GM12865 (cell line): ENCODE results near the gene ZBTB47.

ENCODE experiments used
- DNase-seq: peaks from one replicate; pipeline ENCODE4 v3.0.0; 2010; ENCODE audit warnings: low read depth
- H3K4me3 ChIP-seq: 2 replicates; pipeline ENCODE4 v1.5.1; 2011; ENCODE audit warnings: mild to moderate bottlenecking, low read depth, low read length, control low read depth
- TF ChIP-seq, protein P1 (sequence below): IDR thresholded peaks from 2 replicates; pipeline ENCODE4 v1.5.1; 2011; ENCODE audit warnings: low read length, control low read depth, low read depth, inconsistent platforms; ENCODE audit not compliant: insufficient read depth; ENCODE audit errors: missing control alignments

Gene ZBTB47

DNA sequence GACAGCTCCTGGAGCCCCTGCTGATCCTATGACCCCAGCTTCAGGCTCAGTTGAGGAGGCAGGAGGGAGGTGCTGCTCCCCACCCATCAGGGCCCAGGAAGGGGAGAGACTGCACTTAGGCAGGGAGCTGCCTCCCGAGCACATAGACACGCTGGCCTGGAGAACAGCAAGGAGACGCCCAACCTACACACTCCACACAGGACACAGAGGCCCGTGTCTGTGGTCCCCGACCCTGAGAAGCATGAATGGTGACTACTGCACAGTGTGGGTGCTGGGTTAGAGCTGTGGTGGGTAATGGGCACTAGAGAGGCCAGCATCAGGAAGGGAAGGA, 50.2 kb downstream of the ZBTB47 start:
- DNase-seq, result no peak
- TF ChIP-seq, protein P1, sequence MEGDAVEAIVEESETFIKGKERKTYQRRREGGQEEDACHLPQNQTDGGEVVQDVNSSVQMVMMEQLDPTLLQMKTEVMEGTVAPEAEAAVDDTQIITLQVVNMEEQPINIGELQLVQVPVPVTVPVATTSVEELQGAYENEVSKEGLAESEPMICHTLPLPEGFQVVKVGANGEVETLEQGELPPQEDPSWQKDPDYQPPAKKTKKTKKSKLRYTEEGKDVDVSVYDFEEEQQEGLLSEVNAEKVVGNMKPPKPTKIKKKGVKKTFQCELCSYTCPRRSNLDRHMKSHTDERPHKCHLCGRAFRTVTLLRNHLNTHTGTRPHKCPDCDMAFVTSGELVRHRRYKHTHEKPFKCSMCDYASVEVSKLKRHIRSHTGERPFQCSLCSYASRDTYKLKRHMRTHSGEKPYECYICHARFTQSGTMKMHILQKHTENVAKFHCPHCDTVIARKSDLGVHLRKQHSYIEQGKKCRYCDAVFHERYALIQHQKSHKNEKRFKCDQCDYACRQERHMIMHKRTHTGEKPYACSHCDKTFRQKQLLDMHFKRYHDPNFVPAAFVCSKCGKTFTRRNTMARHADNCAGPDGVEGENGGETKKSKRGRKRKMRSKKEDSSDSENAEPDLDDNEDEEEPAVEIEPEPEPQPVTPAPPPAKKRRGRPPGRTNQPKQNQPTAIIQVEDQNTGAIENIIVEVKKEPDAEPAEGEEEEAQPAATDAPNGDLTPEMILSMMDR, result no peak
- no peak overlapping the region for H3K4me3 ChIP-seq

DNA sequence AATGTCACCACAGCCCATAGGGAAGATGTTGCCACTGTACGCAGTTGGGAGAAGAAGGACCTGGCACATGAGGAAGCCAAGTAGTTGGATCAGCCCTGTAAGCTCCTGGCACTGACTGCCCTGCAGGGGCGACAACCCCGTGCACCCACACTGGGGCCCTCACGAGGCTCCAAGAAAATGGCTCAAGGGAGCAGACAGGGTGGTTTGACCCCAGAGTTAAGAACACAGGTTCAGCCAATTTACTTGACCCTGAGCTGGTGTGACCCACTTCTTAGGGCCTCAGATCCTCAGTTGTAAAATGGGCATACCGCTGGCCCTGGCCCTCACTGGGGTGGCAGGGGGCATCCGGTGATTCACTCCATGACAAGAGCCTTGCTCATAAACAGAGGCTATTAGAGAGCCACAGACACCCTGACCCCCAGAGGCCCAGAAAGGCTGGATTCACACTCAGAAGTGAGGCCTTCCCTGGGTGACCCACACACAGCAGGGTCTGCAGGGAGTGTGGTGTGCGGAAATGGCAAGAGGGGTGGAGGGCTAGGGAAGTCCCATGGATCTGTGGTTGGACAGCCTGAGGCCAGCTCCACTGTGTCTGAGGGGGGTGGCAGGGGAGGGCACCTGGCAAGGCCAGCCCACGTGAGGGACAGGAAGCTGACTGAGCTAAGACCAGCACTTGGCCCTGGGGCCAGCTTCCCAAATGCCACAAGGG, 50.8 kb downstream of the ZBTB47 start:
- no peak for DNase-seq
- TF ChIP-seq, protein P1, result no peak
- no peak overlapping the region for H3K4me3 ChIP-seq

DNA sequence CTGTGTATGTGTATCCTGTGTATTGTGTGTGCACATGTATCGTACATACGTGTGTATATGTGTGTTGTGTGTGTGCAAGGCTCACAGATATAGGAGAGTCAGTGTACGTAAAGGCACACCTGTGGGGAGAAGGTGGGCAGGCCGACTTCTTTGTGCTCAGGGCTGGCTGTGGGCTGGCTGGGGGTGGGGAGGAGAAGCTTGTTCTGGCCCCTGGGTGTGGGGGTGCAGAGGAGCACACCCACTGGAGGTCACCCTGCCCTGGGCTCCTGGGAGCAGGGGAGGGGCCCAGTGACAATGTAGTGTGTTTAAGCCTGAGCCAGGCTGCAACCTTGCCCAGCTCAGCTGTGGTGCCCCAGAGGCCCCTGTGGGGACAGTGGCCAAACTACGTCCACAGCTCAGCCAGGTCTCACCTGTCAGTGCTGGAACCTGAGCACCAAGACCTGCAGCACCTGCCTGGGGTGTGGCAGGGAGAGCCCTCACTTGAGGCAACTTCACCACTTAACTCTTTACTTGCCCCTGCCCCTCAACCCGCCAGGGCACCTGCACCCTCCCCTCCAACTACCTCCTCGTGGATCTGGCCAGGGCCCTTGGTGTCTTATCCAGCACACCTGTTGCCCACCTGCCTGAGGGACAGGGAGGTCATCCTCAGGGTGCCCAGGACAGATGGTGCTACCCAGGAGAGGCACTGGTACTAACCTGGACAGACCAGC, 51.7 kb downstream of the ZBTB47 start:
- H3K4me3 ChIP-seq, result no peak overlapping the region
- TF ChIP-seq, protein P1, result no peak
- DNase-seq, result no peak

DNA sequence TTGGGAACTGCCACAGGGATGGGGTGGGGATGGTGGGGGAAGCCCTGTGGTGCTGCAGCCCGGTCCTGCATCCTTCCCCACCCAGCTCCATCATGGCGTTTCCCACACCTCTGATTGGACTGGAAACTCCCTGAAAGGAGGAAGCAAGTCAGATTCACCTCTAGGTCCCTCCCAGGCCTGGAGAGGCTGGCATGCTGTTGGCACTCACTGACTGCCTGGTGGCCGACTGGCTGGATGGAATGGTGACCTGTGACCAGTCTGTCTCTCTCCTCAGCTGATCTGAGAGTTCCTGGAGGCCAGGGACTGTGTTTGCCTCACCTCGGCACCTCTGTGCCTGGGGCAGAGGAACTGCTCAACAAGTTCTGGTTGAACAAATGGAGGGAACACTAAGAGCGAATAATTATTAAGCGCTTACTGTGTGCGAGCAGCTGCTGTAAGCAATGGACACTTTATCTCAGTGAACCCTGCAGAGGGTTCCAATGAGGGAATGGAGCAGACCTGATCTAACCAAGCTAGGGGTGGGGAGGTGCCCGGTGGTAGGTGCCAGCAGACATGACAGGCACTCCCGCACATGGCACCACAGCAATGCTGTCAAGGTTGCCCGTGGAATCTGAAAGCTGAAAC, 52.6 kb downstream of the ZBTB47 start:
- H3K4me3 ChIP-seq, result no peak overlapping the region
- DNase-seq, result no peak
- TF ChIP-seq, protein P1, result no peak

DNA sequence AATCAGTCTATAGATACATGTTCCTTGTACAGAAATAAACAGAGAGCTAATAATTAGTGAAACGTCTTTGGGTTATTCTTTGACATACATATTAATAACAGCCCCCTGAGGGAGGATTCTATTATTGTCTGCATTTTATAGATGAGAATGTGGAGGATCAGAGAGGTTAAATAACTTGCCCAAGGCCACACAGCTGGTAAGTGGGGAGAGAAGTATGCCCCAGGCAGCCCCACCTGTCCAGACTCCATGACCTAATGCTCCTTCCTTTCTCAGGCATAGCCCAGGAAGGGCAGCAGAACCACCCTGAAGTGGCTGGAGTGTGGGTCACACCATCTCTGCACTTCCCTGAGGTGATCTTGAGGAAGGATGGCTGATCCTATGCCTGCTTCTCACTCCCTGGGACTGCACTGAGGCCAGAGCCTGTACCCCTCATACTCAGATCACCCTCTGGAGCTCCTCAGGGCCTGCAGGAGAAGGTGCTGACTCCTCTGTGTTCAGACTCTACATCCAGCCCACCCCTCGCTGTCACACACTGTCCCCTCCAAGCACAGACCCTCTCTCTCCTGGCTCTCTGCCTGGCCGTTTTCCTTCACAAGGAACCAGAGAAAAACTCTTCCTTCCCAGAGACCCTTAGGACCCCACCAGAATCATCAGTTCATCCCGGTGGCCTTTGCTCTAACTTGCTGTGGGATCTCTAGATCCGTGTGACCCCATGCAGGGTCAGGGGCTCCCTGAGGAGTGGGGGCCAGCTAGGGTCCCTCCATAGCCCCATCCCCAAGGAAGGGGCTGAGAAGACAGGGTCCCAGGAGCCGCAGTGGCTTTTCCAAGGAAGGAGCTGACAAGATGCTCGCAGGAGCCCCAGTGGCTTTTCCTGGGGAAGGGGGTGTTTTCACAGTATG, 53.5 kb downstream of the ZBTB47 start:
- TF ChIP-seq, protein P1, result no peak
- no peak overlapping the region for H3K4me3 ChIP-seq
- no peak for DNase-seq

DNA sequence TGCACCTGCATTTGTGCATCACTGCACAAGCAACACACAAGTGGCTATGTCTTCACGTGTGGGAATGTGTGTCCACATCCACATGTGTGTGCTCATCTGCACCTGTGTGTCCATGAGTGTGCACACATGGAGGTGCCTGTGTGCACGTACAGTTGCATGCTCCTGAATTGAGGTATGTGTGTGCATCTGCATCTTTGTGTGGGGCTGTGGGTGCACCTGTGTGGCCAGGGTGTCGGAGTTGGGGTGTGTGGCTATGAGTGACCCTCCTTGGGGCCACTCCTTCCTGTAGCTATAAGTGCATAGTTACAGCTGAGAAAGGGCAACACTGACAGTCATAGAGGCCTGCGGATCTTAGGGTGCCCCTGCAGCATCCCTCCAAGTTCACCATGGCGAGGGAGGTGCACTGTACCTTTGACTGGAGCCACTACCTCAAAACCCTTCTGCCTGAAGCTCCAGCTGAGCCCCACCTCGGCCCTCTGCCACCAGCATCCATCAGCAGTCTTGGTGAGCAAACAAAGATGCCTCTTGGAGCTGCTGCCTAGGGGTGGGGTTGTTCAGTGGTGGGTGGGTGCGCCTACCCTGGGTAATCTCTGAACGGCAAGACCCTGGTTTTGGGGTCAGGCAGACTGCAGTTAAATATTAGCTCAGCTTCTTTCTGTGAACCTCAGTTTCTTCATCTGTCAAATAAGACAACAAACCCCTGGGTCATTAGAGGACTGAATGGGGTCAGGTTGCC, 54.3 kb downstream of the ZBTB47 start:
- no peak for DNase-seq
- TF ChIP-seq, protein P1, result no peak
- no peak overlapping the region for H3K4me3 ChIP-seq
